ENCODE data around the gene ERC1. TPM values are rescaled to one million over a fixed set of nuclear protein-coding genes. Genes with fewer than 3 reads are reported as not detected.
A peak's percentile ranks its signal among the peaks of the same experiment; 100 is the strongest.

Gene ERC1
- total and polyA plus RNA-seq, 5 experiments from 2014 or later: 14.0 to 51.9 (median 22.5) TPM

- POLR2A ChIA-PET: no interaction called here
- peaks cover 4 to 23% (median 9%) of the 10 kb centered on the region in 5 donors for H3K27me3 Mint-ChIP-seq
- peaks cover 0 to 1% (median 0%) of the 10 kb centered on the region in 3 donors for H3K36me3 Mint-ChIP-seq
- no peak overlapping the region for H3K4me3 Mint-ChIP-seq
- H3K4me1 Mint-ChIP-seq: peaks cover 0 to 6% (median 1%) of the 10 kb centered on the region in 4 donors
- no peak overlapping the region for H3K27ac Mint-ChIP-seq
- no peak for ATAC-seq
- peaks cover 0 to 8% (median 0%) of the 10 kb centered on the region in 9 donors for H3K9me3 Mint-ChIP-seq
- no peak for DNase-seq
Observed at GRCh38 chr12:1515428-1515827, 524.4 kb downstream of the ERC1 start.

GRCh38 chr12:1517007-1517406 is 526.0 kb downstream of the ERC1 start:
- peaks cover 0 to 8% (median 0%) of the 10 kb centered on the region in 9 donors for H3K9me3 Mint-ChIP-seq
- DNase-seq: no peak
- H3K4me1 Mint-ChIP-seq: peaks cover 0 to 6% (median 1%) of the 10 kb centered on the region in 4 donors
- peaks cover 0 to 1% (median 0%) of the 10 kb centered on the region in 3 donors for H3K36me3 Mint-ChIP-seq
- H3K27ac Mint-ChIP-seq: no peak overlapping the region
- no peak for ATAC-seq
- H3K4me3 Mint-ChIP-seq: no peak overlapping the region
- peaks cover 4 to 24% (median 15%) of the 10 kb centered on the region in 5 donors for H3K27me3 Mint-ChIP-seq
- POLR2A ChIA-PET: no interaction called here

GRCh38 chr12:1517734-1518525 is 526.9 kb downstream of the ERC1 start:
- Mint-ChIP-seq H3K27ac (no peak overlapping the region), H3K27me3 (peaks cover 4 to 24% (median 18%) of the 10 kb centered on the region in 5 donors), H3K9me3 (peaks cover 0 to 8% (median 0%) of the 10 kb centered on the region in 9 donors), H3K4me1 (peaks cover 0 to 6% (median 1%) of the 10 kb centered on the region in 4 donors), H3K4me3 (no peak overlapping the region), H3K36me3 (peaks cover 0 to 1% (median 0%) of the 10 kb centered on the region in 3 donors)
- ATAC-seq: no peak
- POLR2A ChIA-PET: no interaction called here
- DNase-seq: no peak

- peaks cover 0 to 8% (median 0%) of the 10 kb centered on the region in 9 donors for H3K9me3 Mint-ChIP-seq
- peaks cover 8 to 31% (median 22%) of the 10 kb centered on the region in 5 donors for H3K27me3 Mint-ChIP-seq
- no peak for ATAC-seq
- peaks cover 0 to 1% (median 0%) of the 10 kb centered on the region in 3 donors for H3K36me3 Mint-ChIP-seq
- H3K4me1 Mint-ChIP-seq: peaks cover 0 to 6% (median 1%) of the 10 kb centered on the region in 4 donors
- H3K4me3 Mint-ChIP-seq: no peak overlapping the region
- DNase-seq: no peak
- POLR2A ChIA-PET: no interaction called here
- H3K27ac Mint-ChIP-seq: no peak overlapping the region
Observed at GRCh38 chr12:1518591-1519516, 527.8 kb downstream of the ERC1 start.

GRCh38 chr12:1519642-1520041 is 528.6 kb downstream of the ERC1 start:
- no peak for ATAC-seq
- Mint-ChIP-seq H3K36me3 (peaks cover 0 to 1% (median 0%) of the 10 kb centered on the region in 3 donors), H3K4me3 (no peak overlapping the region), H3K9me3 (peaks cover 0 to 8% (median 0%) of the 10 kb centered on the region in 9 donors), H3K27ac (no peak overlapping the region), H3K4me1 (peaks cover 0 to 6% (median 1%) of the 10 kb centered on the region in 4 donors), H3K27me3 (peaks cover 12 to 39% (median 25%) of the 10 kb centered on the region in 5 donors)
- DNase-seq: no peak
- POLR2A ChIA-PET: no interaction called here

- peaks cover 0 to 6% (median 1%) of the 10 kb centered on the region in 4 donors for H3K4me1 Mint-ChIP-seq
- ATAC-seq: no peak
- H3K27me3 Mint-ChIP-seq: peaks cover 36 to 73% (median 42%) of the 10 kb centered on the region in 5 donors
- no peaks in the 10 kb centered on the region for H3K9me3 Mint-ChIP-seq
- H3K27ac Mint-ChIP-seq: no peak overlapping the region
- H3K4me3 Mint-ChIP-seq: no peak overlapping the region
- no peak for DNase-seq
- peaks cover 0 to 3% (median 0%) of the 10 kb centered on the region in 3 donors for H3K36me3 Mint-ChIP-seq
- POLR2A ChIA-PET: no interaction called here
Observed at GRCh38 chr12:1523046-1523445, 532.0 kb downstream of the ERC1 start.

- DNase-seq (no peak), ATAC-seq (no peak)
- H3K36me3 Mint-ChIP-seq: peaks cover 0 to 3% (median 0%) of the 10 kb centered on the region in 3 donors
- no peak overlapping the region for H3K27ac Mint-ChIP-seq
- POLR2A ChIA-PET: interaction anchor here (1.1 kb wide), 1 partner anchor 70 kb away, joined by 3 read pairs; the partner anchor contains the start of gene FBXL14
- peaks cover 38 to 78% (median 48%) of the 10 kb centered on the region in 5 donors for H3K27me3 Mint-ChIP-seq
- H3K9me3 Mint-ChIP-seq: no peaks in the 10 kb centered on the region
- no peak overlapping the region for H3K4me3 Mint-ChIP-seq
- peaks cover 0 to 6% (median 1%) of the 10 kb centered on the region in 4 donors for H3K4me1 Mint-ChIP-seq
Observed at GRCh38 chr12:1523558-1524050, 532.6 kb downstream of the ERC1 start.

- H3K4me3 Mint-ChIP-seq: no peak overlapping the region
- H3K27me3 Mint-ChIP-seq: peaks cover 41 to 70% (median 48%) of the 10 kb centered on the region in 5 donors
- H3K9me3 Mint-ChIP-seq: peaks cover 0 to 2% (median 0%) of the 10 kb centered on the region in 9 donors
- ATAC-seq (no peak), DNase-seq (no peak)
- H3K4me1 Mint-ChIP-seq: peaks cover 2 to 6% (median 5%) of the 10 kb centered on the region in 4 donors
- H3K36me3 Mint-ChIP-seq: peaks cover 0 to 3% (median 3%) of the 10 kb centered on the region in 3 donors
- POLR2A ChIA-PET: no interaction called here
- H3K27ac Mint-ChIP-seq: no peak overlapping the region
Observed at GRCh38 chr12:1525858-1526257, 534.8 kb downstream of the ERC1 start.

- no peak for DNase-seq
- Mint-ChIP-seq H3K27me3 (peaks cover 47 to 84% (median 59%) of the 10 kb centered on the region in 5 donors), H3K36me3 (peaks cover 0 to 3% (median 3%) of the 10 kb centered on the region in 3 donors), H3K4me3 (peak overlapping the region in 1 of 10 donors; percentile 24), H3K27ac (peak overlapping the region in 1 of 10 donors; percentile 1), H3K4me1 (peaks cover 8 to 23% (median 18%) of the 10 kb centered on the region in 4 donors), H3K9me3 (peaks cover 0 to 2% (median 0%) of the 10 kb centered on the region in 9 donors)
- POLR2A ChIA-PET: no interaction called here
- no peak for ATAC-seq
Observed at GRCh38 chr12:1527789-1528188, 536.8 kb downstream of the ERC1 start.

GRCh38 chr12:1528791-1529190 is 537.8 kb downstream of the ERC1 start:
- H3K36me3 Mint-ChIP-seq: peaks cover 0 to 3% (median 3%) of the 10 kb centered on the region in 3 donors
- no peak for DNase-seq
- no peak for ATAC-seq
- POLR2A ChIA-PET: interaction anchor here (1.7 kb wide), 1 partner anchor 40 kb away, joined by 4 read pairs; no protein-coding TSS in a partner anchor
- peak overlapping the region in 1 of 10 donors; percentile 36 for H3K4me3 Mint-ChIP-seq
- peaks cover 0 to 2% (median 0%) of the 10 kb centered on the region in 9 donors for H3K9me3 Mint-ChIP-seq
- H3K27ac Mint-ChIP-seq: no peak overlapping the region
- peaks cover 17 to 33% (median 27%) of the 10 kb centered on the region in 4 donors for H3K4me1 Mint-ChIP-seq
- peaks cover 51 to 83% (median 64%) of the 10 kb centered on the region in 5 donors for H3K27me3 Mint-ChIP-seq

GRCh38 chr12:1529228-1529861 is 538.3 kb downstream of the ERC1 start:
- H3K9me3 Mint-ChIP-seq: peaks cover 0 to 2% (median 0%) of the 10 kb centered on the region in 9 donors
- no peak for DNase-seq
- H3K4me3 Mint-ChIP-seq: peak overlapping the region; percentile 80 to 96 (median 86)
- POLR2A ChIA-PET: interaction anchor here (1.7 kb wide), 1 partner anchor 40 kb away, joined by 4 read pairs; no protein-coding TSS in a partner anchor
- H3K27ac Mint-ChIP-seq: peak overlapping the region in 1 of 10 donors; percentile 74
- peaks cover 48 to 78% (median 62%) of the 10 kb centered on the region in 5 donors for H3K27me3 Mint-ChIP-seq
- peaks cover 20 to 37% (median 32%) of the 10 kb centered on the region in 4 donors for H3K4me1 Mint-ChIP-seq
- ATAC-seq: no peak
- H3K36me3 Mint-ChIP-seq: peaks cover 0 to 3% (median 3%) of the 10 kb centered on the region in 3 donors
